Osteocyte (in vitro differentiated cells): ENCODE results near the gene ARHGAP20. TPM values are rescaled to one million over a fixed set of nuclear protein-coding genes. Genes with fewer than 3 reads are reported as not detected.

Experiments
- DNase-seq: peaks from one replicate; pipeline ENCODE4 v3.0.0; 2021; ENCODE audit warnings: mixed read lengths; ENCODE audit not compliant: unreplicated experiment; ENCODE audit errors: extremely low spot score
- H3K27ac Mint-ChIP-seq: one replicate; pipeline ENCODE4 v1.8.0; 2021; ENCODE audit warnings: mild to moderate bottlenecking, mixed read lengths; ENCODE audit not compliant: unreplicated experiment
- H3K27me3 Mint-ChIP-seq: one replicate; pipeline ENCODE4 v1.8.0; 2021; ENCODE audit warnings: mixed read lengths; ENCODE audit not compliant: unreplicated experiment
- H3K36me3 Mint-ChIP-seq: one replicate; pipeline ENCODE4 v1.8.0; 2021; ENCODE audit warnings: mixed read lengths; ENCODE audit not compliant: unreplicated experiment
- H3K4me1 Mint-ChIP-seq: one replicate; pipeline ENCODE4 v1.8.0; 2021; ENCODE audit warnings: mixed read lengths; ENCODE audit not compliant: unreplicated experiment
- H3K4me3 Mint-ChIP-seq: one replicate; pipeline ENCODE4 v1.8.0; 2021; ENCODE audit warnings: mild to moderate bottlenecking, moderate library complexity, mixed read lengths; ENCODE audit not compliant: unreplicated experiment
- H3K9me3 Mint-ChIP-seq: one replicate; pipeline ENCODE4 v1.8.0; 2021; ENCODE audit warnings: mixed read lengths; ENCODE audit not compliant: unreplicated experiment
- CTCF ChIP-seq: fragments of 200-600 bp; sonication (generic); IDR thresholded peaks from 2 replicates; pipeline ENCODE4 v1.5.0; 2021; ENCODE audit warnings: antibody characterized with exemption, mild to moderate bottlenecking, moderate library complexity
- total RNA-seq: library from RNA; stranded (reverse); gene quantifications from 2 replicates; pipeline ENCODE4 v1.2.1, GENCODE V29; 2021

The ARHGAP20 gene
- total RNA-seq, 1 donor from 2014 or later = 1.0 TPM

DNA sequence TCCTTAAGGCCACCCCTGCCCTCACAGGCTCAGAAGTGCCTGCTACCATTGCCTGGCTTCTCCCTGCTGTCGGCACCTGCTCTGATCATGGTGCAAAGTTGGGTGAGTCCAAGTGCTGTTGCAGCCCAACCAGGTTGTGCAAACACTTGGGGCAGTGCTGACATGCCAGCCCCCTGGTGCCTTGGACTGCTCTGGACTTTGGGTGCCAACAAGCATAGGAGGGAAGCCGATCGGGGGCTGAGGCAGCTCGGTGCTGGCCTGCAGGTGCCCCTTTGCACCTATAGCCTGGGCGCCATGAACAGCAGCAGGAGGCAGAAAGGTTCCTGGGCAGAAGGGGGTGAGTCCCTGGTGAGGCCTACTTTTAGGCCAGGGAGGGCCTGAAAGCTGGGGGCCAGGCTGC is 113.0 kb downstream of the ARHGAP20 start:
- Mint-ChIP-seq H3K4me3 (no peak overlapping the region), H3K27ac (no peak overlapping the region), H3K9me3 (no peaks in the 10 kb centered on the region), H3K36me3 (no peaks in the 10 kb centered on the region), H3K4me1 (no peaks in the 10 kb centered on the region), H3K27me3 (peaks cover 3% of the 10 kb centered on the region)
- TF ChIP-seq CTCF = no peak
- no peak for DNase-seq

DNA sequence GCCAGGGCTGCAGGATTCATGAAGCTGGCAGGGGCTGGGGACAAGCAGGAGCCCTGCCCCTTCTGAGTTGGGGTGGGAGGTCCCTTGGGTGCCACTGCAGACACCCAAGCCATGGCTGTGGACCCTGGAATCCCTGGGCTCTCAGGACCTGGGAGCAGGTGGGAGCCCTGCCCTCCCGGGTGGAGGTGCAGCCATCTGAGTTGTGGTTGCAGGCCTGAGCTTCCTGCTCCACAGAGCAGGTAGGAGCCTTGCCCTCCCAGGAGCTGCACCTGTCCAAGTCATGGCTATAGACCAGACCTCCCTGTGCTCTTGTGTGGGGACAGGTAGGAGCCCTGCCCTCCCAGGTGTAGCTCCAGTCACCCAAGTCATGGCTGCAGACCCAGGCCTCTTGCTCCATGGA is 113.5 kb downstream of the ARHGAP20 start:
- Mint-ChIP-seq H3K4me3 (no peak overlapping the region), H3K9me3 (no peaks in the 10 kb centered on the region), H3K36me3 (no peaks in the 10 kb centered on the region), H3K27me3 (no peaks in the 10 kb centered on the region), H3K4me1 (no peaks in the 10 kb centered on the region), H3K27ac (no peak overlapping the region)
- no peak for TF ChIP-seq CTCF
- DNase-seq = no peak

DNA sequence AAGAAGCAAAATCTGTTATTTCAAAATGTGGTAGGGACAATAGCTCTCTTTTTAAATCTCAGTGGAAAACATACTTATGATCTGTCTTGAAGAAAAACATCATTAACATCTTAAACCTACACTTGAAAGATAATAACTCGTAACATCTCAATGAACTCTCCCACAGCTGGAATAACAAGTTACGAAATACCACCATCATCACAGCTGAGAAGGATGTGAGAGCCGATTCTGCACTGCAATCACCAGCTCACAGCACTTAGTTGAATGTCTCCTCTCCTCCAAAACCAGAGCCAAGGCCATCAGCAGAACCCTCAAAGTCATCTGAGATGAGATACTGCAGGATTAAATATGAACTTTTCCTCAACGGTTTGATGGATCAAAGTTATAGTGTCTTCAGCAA is 124.3 kb downstream of the ARHGAP20 start:
- H3K9me3 Mint-ChIP-seq = no peaks in the 10 kb centered on the region

DNA sequence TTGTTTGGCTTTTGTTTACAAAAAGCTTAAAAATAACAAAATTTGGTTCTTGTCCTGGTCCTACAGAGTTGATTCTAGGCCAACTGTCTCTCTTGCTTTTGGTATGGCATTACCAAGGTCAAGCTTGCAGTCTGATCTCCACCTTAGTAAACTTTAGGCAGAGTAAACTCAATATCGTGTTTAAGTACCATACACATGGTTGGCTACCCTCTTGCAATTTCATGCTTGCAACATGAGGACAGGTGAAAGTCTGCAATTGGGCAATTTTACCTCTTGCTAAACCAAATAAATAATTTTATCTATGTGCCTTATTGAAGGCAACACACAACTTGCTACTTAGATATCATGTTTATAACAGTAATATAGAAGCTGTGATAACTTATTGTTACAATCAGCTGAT is 125.1 kb downstream of the ARHGAP20 start:
- H3K36me3 Mint-ChIP-seq = no peaks in the 10 kb centered on the region

More for the DNA sequence above, 124.3 kb downstream of the ARHGAP20 start:
- no peak for DNase-seq
- no peaks in the 10 kb centered on the region for H3K27me3 Mint-ChIP-seq
- H3K4me1 Mint-ChIP-seq = no peaks in the 10 kb centered on the region
- TF ChIP-seq CTCF = no peak
- H3K27ac Mint-ChIP-seq = no peak overlapping the region
- H3K4me3 Mint-ChIP-seq = no peak overlapping the region
- no peaks in the 10 kb centered on the region for H3K36me3 Mint-ChIP-seq

GRCh38 chr11:110584150-110584549 is 128.1 kb downstream of the ARHGAP20 start:
- no peak for TF ChIP-seq CTCF
- no peak for DNase-seq
- no peaks in the 10 kb centered on the region for H3K27me3 Mint-ChIP-seq
- no peaks in the 10 kb centered on the region for H3K36me3 Mint-ChIP-seq
- H3K4me1 Mint-ChIP-seq = no peaks in the 10 kb centered on the region
- no peak overlapping the region for H3K27ac Mint-ChIP-seq
- H3K9me3 Mint-ChIP-seq = no peaks in the 10 kb centered on the region
- no peak overlapping the region for H3K4me3 Mint-ChIP-seq

More for the DNA sequence above, 125.1 kb downstream of the ARHGAP20 start:
- H3K27me3 Mint-ChIP-seq = no peaks in the 10 kb centered on the region
- H3K9me3 Mint-ChIP-seq = no peaks in the 10 kb centered on the region
- no peak for DNase-seq
- H3K27ac Mint-ChIP-seq = no peak overlapping the region
- H3K4me1 Mint-ChIP-seq = no peaks in the 10 kb centered on the region
- H3K4me3 Mint-ChIP-seq = no peak overlapping the region
- no peak for TF ChIP-seq CTCF
